Measurements from ENCODE around the gene IL6ST. TPM values are rescaled to one million over a fixed set of nuclear protein-coding genes. Genes with fewer than 3 reads are reported as not detected.

The IL6ST gene
- total and polyA plus RNA-seq, 10 of the 15 experiments (the other 5 are each of a cell fraction or from before 2014, with no cell fraction given): 1.5 to 139 (median 13.0) TPM

DNA sequence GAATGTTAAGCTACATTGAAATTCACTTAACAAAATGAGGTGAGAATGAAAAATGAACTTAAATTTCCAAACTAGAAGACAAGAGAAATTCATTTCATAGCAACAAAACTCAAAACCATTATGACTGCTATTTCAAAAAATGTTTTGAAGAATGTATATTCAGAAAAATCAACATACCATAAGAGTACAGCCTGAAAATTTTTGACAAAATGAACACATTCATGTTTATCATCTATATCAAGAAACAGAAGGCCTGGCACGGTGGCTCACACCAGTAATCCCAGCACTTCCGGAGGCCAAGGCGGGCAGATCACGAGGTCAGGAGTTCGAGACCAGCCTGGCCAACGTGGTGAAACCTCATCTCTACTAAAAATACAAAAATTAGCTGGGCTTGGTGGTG, 4.2 kb upstream of the IL6ST start (continued):
- TF ChIP-seq, protein P1, sequence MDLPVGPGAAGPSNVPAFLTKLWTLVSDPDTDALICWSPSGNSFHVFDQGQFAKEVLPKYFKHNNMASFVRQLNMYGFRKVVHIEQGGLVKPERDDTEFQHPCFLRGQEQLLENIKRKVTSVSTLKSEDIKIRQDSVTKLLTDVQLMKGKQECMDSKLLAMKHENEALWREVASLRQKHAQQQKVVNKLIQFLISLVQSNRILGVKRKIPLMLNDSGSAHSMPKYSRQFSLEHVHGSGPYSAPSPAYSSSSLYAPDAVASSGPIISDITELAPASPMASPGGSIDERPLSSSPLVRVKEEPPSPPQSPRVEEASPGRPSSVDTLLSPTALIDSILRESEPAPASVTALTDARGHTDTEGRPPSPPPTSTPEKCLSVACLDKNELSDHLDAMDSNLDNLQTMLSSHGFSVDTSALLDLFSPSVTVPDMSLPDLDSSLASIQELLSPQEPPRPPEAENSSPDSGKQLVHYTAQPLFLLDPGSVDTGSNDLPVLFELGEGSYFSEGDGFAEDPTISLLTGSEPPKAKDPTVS (IDR thresholded peaks at IDR 0.05; ENCODE audit: low read depth, low read length): no peak
- TF ChIP-seq CTCF (IDR thresholded peaks at IDR 0.05 in 2 of 3, conservative IDR thresholded peaks at IDR 0.05 in 1 of 3; ENCODE audit: control insufficient read depth in 2 of 3, extremely low read depth in 1 of 3, insufficient read depth in 1 of 3, low read depth in 3 of 3, low read length in 3 of 3): no peak
- TF ChIP-seq RB1 (IDR thresholded peaks at IDR 0.05; ENCODE audit: borderline replicate concordance): no peak
- no peak for TF ChIP-seq CHD4 (IDR thresholded peaks at IDR 0.05)

GRCh38 chr5:55997742-55998351, 3.1 kb upstream of the IL6ST start:
- H3K4me3 ChIP-seq: no peak overlapping the region
- RAD21 ChIA-PET (ENCODE audit: unreplicated experiment): interaction anchor here (0.9 to 11.5 kb wide), 4 partner anchors 8 to 203 kb away, joined by 3 to 77 read pairs (median 4); no protein-coding TSS in a partner anchor
- H3K27me3 ChIP-seq (replicated peaks in 1 of 2; ENCODE audit: control insufficient read depth in 2 of 2, insufficient read depth in 2 of 2, low read length in 1 of 2): no peaks in the 10 kb centered on the region
- no peak overlapping the region for H3K9ac ChIP-seq (ENCODE audit: control insufficient read depth, insufficient read depth, low read length)
- FAIRE-seq: no peak
- no TSS peak for BruUV-seq (replicated peaks)
- peaks cover 6% of the 10 kb centered on the region for H3K9me3 ChIP-seq (replicated peaks; ENCODE audit: control insufficient read depth, insufficient read depth, low read length)
- H3K36me3 ChIP-seq (ENCODE audit: control insufficient read depth in 2 of 2, insufficient read depth in 2 of 2, low read length in 1 of 2): no peaks in the 10 kb centered on the region
- H2AFZ ChIP-seq (ENCODE audit: control insufficient read depth, low read depth, low read length): no peak overlapping the region
- H3K4me2 ChIP-seq (ENCODE audit: control insufficient read depth, insufficient read depth): no peak overlapping the region
- in situ Hi-C loops (cut with MboI): loop anchor here (10.0 kb wide), 1 partner anchor 1177 kb away; the partner anchor contains the start of gene GPBP1
- ATAC-seq: no peak
- SMC1A ChIA-PET (ENCODE audit: uncharacterized antibody, unreplicated experiment): interaction anchor here (1.1 to 6.1 kb wide), 9 partner anchors 24 to 203 kb away, joined by 3 to 30 read pairs (median 4); no protein-coding TSS in a partner anchor
- 77% methylated on average over 5 of the region's 5 CpGs for WGBS (ENCODE audit: insufficient coverage, insufficient replicate concordance, low lambda C conversion rate, missing lambda C conversion rate)
- H3K4me1 ChIP-seq (ENCODE audit: control insufficient read depth, insufficient read depth, low read length): no peaks in the 10 kb centered on the region; the same call in 1 of the 2 replicates
- DNase-seq (ENCODE audit: low read depth, low spot score): no peak
- peaks cover 25% of the 10 kb centered on the region for H3K79me2 ChIP-seq (ENCODE audit: control insufficient read depth, insufficient read depth, low read length)
- POLR2A ChIA-PET: no interaction called here
- intact Hi-C loops (cut with micrococcal nuclease; ENCODE audit: unreplicated experiment): no loop called here
- no peaks in the 10 kb centered on the region for H4K20me1 ChIP-seq (ENCODE audit: control insufficient read depth, insufficient read depth)
- H3K27ac ChIP-seq (ENCODE audit: control insufficient read depth, insufficient read depth): no peak overlapping the region
- CTCF ChIA-PET: interaction anchor here (0.6 to 2.9 kb wide), 3 partner anchors 11 to 203 kb away, joined by 3 to 13 read pairs (median 6); no protein-coding TSS in a partner anchor
- TF ChIP-seq EZH2 (IDR thresholded peaks at IDR 0.05; ENCODE audit: borderline replicate concordance, control insufficient read depth, low read depth, low read length) (no peak), MXI1 (IDR thresholded peaks at IDR 0.05; ENCODE audit: low read depth, low read length) (no peak), MYC (IDR thresholded peaks at IDR 0.05; ENCODE audit: insufficient read depth, insufficient read length, insufficient replicate concordance, low read length, severe bottlenecking) (no peak), PKNOX1 (IDR thresholded peaks at IDR 0.05) (no peak), USF2 (IDR thresholded peaks at IDR 0.05; ENCODE audit: borderline replicate concordance, low read depth, low read length) (no peak), YBX1 (IDR thresholded peaks at IDR 0.05) (no peak), CBFB (IDR thresholded peaks at IDR 0.05; ENCODE audit: low read depth) (no peak), ZNF207 (IDR thresholded peaks at IDR 0.05; ENCODE audit: borderline replicate concordance) (no peak), ZBED1 (IDR thresholded peaks at IDR 0.05; ENCODE audit: borderline replicate concordance) (no peak), STAT3 (IDR thresholded peaks at IDR 0.05; ENCODE audit: low read depth, low read length) (no peak), NR2F1 (conservative IDR thresholded peaks at IDR 0.05) (no peak), BACH1 (IDR thresholded peaks at IDR 0.05; ENCODE audit: borderline replicate concordance) (no peak)
- TF ChIP-seq, protein P2, sequence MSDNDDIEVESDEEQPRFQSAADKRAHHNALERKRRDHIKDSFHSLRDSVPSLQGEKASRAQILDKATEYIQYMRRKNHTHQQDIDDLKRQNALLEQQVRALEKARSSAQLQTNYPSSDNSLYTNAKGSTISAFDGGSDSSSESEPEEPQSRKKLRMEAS (IDR thresholded peaks at IDR 0.05; ENCODE audit: low read depth, low read length): no peak
